Putamen (tissue), 1 donor: ENCODE results near the gene GREM1.

Experiments used
- DNase-seq: peaks from one replicate; pipeline ENCODE4 v3.0.0-alpha.2; 2016; ENCODE audit warnings: low spot score

GREM1 gene

DNA sequence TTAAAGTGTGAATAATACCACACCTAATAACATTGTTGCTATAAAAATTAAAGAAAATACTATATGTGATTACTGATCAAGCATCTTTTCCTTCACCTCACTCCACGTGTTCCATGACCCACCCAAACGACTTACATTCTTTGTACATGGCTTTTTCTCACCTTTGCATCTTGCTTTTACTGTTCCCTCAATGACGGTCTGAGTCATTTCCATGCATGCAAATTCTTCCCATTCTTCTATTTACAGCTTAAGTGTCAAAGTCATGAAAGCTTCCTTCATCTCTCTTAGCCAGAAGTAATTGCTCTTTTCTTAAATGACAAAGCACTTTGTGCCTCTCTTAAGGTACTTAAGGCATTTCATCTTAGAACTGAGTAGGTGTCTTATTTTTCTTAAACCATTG, 64.0 kb downstream of the GREM1 start:
- no peak for DNase-seq

- DNase-seq = no peak
Observed at GRCh38 chr15:32784581-32784980, 66.8 kb downstream of the GREM1 start.

DNA sequence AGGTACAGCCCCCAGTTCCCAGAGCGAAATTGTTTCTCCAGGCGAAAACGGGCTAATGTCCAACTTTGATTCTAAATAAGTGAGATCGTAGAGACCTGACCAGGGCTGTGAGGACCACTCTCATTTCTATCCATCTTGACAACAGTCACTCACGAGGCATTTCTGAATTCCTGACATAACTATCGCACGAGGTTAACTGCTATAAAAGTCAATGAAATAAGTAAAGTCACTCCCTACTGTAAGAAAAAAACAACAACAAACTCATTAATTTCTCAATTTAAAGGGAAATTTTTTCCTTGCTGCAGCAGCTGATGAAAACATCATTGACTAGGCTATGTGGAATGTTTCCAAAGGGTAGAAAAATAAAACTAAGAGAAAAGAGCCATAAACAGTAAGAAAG, 69.1 kb downstream of the GREM1 start:
- no peak for DNase-seq

DNA sequence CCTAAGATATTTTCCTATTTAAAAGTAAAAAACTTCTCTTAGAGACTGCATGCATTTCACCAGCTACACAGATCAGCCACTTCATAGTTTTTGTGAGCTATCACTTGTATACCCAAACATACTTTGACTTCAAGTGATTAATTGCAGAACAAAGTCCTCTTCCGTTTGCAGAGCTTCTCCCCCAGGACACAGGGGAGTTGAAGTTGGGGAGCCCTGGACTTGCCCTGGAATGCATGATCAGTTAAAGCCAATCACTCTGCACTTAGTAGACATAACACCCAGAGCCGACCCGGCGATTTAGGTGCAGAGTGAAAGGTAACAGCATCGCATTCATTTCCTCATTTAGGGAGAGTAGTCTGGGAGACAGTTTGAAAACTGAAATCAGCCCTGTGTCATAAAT, 70.1 kb downstream of the GREM1 start:
- DNase-seq = no peak

DNA sequence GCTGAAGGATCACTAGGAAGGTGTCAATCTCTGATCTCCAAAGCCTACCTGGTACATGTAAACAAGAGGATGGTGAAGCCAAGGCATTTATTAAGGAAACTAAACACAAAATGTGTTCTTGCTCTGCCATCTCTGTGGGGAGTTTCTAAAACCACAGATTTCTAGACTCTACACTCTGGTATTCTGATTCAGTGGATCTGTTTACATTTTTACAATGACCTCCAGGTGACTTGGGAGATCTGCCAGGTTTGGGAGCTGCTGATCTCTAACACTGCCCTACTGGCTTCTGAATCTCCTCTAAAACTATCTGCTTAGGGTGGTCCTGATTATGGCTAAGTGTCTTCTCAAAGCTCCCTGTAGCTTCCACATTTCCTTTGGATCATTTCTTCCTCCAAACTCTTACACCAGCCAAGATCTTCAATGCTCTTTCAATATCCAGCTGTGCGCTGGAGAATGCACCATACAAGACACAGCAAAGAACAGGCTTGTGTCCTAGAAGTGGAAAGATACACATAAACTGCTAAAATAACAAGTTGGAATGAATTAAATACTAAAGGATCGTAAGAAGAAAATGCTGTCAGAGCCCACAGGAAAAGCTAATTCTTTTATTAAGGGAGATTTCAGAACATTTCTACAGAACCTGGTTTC, 72.7 kb downstream of the GREM1 start:
- no peak for DNase-seq

GRCh38 chr15:32792436-32792835, 74.6 kb downstream of the GREM1 start:
- no peak for DNase-seq
